Limb (tissue), 2 donors: ENCODE measurements around the gene RIOK1.
"Not testable (repeated sequence)": the region's sequence is repeated elsewhere in the genome, so short reads cannot be mapped to it uniquely, and the experiment has no call there.

Source experiments
- DNase-seq, 2 donors: peaks; one replicate each; pipeline ENCODE4 v3.0.0-alpha.2; 2016; ENCODE audit errors: extremely low spot score in 2 of 2

RIOK1 gene

DNA sequence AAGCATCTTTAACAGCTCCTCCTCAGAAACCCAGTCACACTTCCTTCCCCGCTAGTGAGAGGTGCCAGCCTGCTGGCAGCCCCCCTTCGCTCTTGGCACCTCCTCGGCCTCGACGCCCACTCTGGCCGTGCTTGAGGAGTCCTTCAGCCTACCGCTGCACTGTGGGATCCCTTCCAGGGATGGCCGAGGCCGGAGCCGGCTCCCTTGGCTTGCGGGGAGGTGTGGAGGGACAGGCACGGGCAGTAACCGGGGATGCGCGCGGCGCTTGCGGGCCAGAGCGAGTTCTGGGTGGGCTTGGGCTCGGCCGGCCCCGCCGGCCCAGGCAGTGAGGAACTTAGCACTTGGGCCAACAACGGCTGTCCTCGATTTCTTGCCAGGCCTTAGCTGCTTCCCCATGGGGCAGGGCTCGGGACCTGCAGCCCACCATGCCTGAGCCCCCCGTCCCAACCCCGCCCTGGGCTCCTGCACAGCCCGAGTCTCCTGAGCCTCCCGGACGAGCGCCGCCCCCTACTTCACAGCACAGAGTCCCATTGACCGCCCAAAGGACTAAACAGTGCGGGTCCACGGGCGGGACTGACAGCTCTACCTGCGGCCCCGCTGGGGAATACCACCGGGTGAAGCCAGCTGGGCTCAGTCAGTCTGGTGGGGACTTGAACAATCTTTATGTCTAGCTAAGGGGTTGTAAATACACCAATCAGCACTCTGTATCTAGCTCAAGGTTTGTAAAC, 51.6 kb downstream of the RIOK1 start:
- no peak for DNase-seq

- DNase-seq, result no peak
Measured at GRCh38 chr6:7442467-7442866, 52.9 kb downstream of the RIOK1 start.

- DNase-seq, result no peak
Measured at GRCh38 chr6:7445101-7445500, 55.5 kb downstream of the RIOK1 start.

DNA sequence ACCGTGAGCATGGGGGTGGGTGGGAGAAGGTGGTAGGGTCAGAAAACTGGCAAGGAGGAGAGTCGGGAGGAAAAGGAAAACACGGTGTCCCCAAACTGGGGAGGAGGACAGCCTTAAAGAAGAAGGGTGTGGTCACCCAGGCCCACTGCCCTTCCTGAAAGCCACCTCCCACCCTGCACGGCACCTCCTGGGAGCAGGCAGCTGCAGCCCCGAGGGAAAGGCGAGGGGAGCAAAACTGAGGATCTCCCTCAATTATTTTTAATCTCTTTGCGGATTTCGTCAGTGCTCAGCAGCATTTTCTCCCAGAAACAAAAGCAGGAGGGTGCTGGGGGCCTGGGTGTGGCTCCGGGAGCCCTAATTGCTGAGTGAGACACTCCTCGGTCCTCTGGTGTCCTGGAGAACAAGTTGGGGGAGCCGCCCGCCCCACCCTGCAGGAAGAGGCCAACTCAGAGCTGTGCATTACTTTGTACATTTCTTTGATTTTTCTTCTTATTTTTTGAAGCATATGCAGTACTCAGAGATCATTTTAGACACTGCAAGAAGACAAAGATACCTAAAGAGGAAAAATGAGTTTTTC, 56.4 kb downstream of the RIOK1 start:
- DNase-seq, result no peak

GRCh38 chr6:7446619-7447325, 57.2 kb downstream of the RIOK1 start:
- no peak for DNase-seq

- no peak for DNase-seq
Measured at GRCh38 chr6:7448232-7448631, 58.6 kb downstream of the RIOK1 start.

DNA sequence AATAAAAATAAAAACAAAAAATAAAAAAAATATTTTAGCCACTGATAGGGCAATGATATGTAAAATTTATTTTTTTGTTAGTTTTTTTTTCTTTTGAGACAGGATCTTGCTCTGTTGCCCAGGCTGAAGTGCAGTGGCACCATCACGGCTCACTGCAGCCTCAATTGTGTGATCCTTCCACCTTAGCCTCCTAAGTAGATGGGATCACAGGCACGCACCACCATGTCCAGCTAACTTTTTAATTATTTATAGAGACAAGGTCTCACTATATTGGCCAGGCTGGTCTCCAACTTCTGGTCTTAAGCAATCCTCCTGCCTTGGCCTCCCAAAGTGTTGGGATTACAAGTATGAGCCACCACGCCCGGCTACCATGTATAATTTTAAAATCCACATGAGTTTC, 59.4 kb downstream of the RIOK1 start:
- DNase-seq, result no peak

GRCh38 chr6:7451326-7451725, 61.7 kb downstream of the RIOK1 start:
- no peak for DNase-seq

DNA sequence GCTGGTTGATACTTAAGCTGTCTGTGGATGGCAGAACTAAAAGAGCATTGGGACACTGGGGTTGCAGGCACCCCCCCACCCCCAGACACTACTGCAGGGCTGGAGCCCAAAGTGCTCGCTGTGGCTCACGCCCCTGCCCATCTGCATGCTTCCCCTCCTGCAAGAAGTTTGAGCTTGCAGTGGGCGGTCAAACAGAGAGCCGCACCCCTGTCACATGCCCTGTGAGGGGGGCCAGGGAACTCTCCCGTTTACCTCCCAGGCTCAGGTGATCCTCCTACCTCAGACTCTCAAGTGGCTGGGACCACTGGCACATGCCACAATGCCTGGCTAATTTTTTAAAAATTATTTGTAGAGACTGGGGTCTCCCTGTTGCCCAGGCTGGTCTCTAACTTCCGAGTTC, 63.3 kb downstream of the RIOK1 start:
- DNase-seq, result no peak

GRCh38 chr6:7454696-7455358, 65.2 kb downstream of the RIOK1 start:
- no peak for DNase-seq

DNA sequence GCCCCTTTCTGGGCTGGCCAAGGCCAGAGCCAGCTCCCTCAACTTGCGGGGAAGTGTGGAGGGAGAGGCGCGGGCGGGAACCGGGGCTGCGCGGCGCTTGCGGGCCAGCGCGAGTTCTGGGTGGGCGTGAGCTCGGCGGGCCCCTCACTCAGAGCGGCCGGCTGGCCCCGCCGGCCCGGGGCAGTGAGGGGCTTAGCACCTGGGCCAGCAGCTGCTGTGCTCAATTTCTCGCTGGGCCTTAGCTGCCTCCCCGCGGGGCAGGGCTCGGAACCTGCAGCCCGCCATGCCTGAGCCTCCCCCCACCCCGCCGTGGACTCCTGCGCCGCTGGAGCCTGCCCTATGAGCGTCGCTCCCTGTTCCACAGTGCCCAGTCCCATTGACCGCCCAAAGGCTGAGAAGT, 66.7 kb downstream of the RIOK1 start:
- not testable (repeated sequence) for DNase-seq

GRCh38 chr6:7461416-7461815, 71.8 kb downstream of the RIOK1 start:
- DNase-seq, result no peak

DNA sequence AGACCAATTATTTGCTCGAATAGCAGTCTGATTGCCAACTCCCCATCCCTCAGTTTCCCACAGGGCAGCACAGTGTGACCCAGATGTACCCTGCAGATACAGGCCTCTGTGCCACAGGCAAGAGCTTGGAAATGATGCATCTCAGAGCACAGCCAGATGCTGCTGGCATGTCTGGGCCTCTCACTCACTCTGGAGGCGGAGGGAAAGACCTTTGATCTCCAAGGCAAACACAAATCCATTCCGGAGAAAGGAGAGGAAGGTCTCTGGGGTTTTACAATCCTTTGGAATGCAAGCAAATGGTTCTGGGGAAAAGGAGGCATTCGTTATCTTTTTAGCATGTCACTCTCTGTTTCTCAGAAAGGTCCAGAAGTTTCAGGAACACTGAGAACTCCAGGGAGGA, 74.2 kb downstream of the RIOK1 start:
- DNase-seq, result no peak

- no peak for DNase-seq
Measured at GRCh38 chr6:7467007-7467897, 77.6 kb downstream of the RIOK1 start.
